ENCODE results near the gene NPNT.

The NPNT gene

GRCh38 chr4:105870963-105871362 is 24.3 kb upstream of the NPNT start:
- no peak for TF ChIP-seq CTCF (conservative IDR thresholded peaks at IDR 0.05; ENCODE audit: control insufficient read depth, insufficient read depth, low read depth, low read length)
- no peak overlapping the region for H3K4me3 ChIP-seq (ENCODE audit: control insufficient read depth, low read depth, low read length)
- DNase-seq (ENCODE audit: low read depth): no peak

GRCh38 chr4:105871997-105872396 is 23.3 kb upstream of the NPNT start:
- TF ChIP-seq CTCF (conservative IDR thresholded peaks at IDR 0.05; ENCODE audit: control insufficient read depth, insufficient read depth, low read depth, low read length): no peak
- DNase-seq (ENCODE audit: low read depth): no peak
- no peak overlapping the region for H3K4me3 ChIP-seq (ENCODE audit: control insufficient read depth, low read depth, low read length)

GRCh38 chr4:105875233-105875632 is 20.0 kb upstream of the NPNT start:
- TF ChIP-seq CTCF (conservative IDR thresholded peaks at IDR 0.05; ENCODE audit: control insufficient read depth, insufficient read depth, low read depth, low read length): no peak
- H3K4me3 ChIP-seq (ENCODE audit: control insufficient read depth, low read depth, low read length): no peak overlapping the region
- no peak for DNase-seq (ENCODE audit: low read depth)

- TF ChIP-seq CTCF (conservative IDR thresholded peaks at IDR 0.05; ENCODE audit: control insufficient read depth, insufficient read depth, low read depth, low read length): no peak
- no peak for DNase-seq (ENCODE audit: low read depth)
- H3K4me3 ChIP-seq (ENCODE audit: control insufficient read depth, low read depth, low read length): no peak overlapping the region
Measured at GRCh38 chr4:105878668-105879067, 16.6 kb upstream of the NPNT start.

- DNase-seq (ENCODE audit: low read depth): no peak
- no peak overlapping the region for H3K4me3 ChIP-seq (ENCODE audit: control insufficient read depth, low read depth, low read length)
- no peak for TF ChIP-seq CTCF (conservative IDR thresholded peaks at IDR 0.05; ENCODE audit: control insufficient read depth, insufficient read depth, low read depth, low read length)
Measured at GRCh38 chr4:105887508-105887907, 7.8 kb upstream of the NPNT start.

- no peak for TF ChIP-seq CTCF (conservative IDR thresholded peaks at IDR 0.05; ENCODE audit: control insufficient read depth, insufficient read depth, low read depth, low read length)
- DNase-seq (ENCODE audit: low read depth): no peak
- peak overlapping the region; percentile 10 for H3K4me3 ChIP-seq (ENCODE audit: control insufficient read depth, low read depth, low read length)
Measured at GRCh38 chr4:105895583-105896460, 551 bp downstream of the NPNT start.

All from fibroblast of mammary gland (primary cell).